Measurements from ENCODE around the gene SENP1.

DNA sequence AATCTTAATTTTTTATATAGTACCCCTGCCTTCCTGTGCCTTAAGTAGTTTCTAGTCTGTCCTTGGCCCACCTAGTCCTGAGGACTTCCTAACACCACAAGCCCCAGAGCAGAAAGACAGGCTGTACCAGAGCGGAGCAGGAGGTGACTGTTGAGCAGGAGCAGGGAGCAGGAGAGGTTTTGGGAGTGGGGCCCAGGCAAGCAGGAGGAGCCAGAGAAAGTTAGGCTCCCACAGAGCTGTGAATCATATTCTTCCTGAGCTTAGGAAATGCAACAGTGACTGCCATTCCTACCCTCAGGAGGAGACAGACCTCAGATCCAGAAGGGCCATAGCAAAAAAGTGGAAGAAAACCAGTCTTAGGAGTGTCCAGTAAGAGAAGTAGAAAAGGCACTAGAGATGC lies 73.3 kb downstream of the SENP1 start:
- TF ChIP-seq ZFX (IDR thresholded peaks at IDR 0.05) (no peak), CTCF (conservative IDR thresholded peaks at IDR 0.05) (no peak)
